ENCODE results near the gene AFAP1.

The AFAP1 gene

DNA sequence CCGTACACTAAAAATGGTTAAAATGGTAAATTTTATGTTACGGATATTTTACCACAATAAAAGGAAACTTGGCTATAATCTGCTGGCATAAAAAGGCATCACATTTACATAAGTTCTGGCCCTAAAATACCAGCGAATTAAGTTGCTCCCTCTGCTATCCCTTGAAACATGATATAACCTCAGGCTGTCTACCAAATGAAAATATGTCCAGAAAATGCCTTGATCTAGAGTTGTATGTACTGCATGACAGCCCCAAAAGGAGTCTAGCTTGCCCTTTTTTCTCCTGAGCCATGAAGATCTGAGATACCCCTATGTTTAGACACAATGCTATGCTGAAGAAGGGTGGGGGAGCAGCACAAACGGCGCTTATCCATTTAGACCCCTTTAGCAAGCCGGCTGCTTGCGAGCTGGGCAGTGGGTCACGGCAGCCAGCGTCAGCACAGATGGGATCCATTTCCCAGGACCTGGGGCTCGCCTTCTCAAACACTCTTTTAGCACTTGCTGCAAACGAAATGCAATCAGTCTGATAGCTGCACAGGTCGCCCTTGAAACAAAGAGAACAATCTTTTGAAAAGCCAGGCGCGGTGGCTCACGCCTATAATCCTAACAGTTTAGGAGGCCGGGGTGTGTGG is 77.0 kb downstream of the AFAP1 start:
- Histone ChIP-seq H3K9me3 (ENCODE audit: control insufficient read depth in 2 of 2, low read length in 2 of 2) (no peaks in the 10 kb centered on the region), H3K27ac (ENCODE audit: low read length) (no peak overlapping the region)

DNA sequence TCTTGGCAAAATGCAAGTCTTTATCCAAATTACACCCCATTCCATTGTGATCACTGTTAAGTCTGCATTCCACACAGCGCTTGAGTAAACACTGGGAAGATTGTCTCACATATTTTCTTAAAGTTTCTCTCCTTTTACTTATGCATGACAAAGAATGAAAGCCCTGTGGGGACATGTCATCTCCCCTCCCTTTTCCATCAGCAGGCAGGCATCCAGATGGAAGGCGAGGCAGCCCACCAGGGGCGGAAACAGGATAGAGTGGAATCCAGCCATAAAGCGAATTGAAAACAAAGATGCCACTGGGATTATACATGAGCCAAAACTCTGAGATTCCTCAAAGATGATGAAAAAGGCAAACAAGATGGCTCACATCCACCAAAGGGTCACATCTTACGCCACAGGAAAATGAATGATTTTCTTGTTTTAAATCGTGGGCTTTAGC is 78.2 kb downstream of the AFAP1 start:
- peaks cover 4 to 6% of the 10 kb centered on the region in 2 donors for H3K36me3 ChIP-seq (ENCODE audit: control insufficient read depth in 2 of 2, insufficient read depth in 2 of 2, low read length in 2 of 2)
- no peak overlapping the region for H3K4me3 ChIP-seq (ENCODE audit: low read length in 2 of 2)
- no peak overlapping the region for H3K27ac ChIP-seq (ENCODE audit: low read length)
- H3K9ac ChIP-seq (ENCODE audit: low read length in 2 of 2): no peak overlapping the region
- peaks cover 21% of the 10 kb centered on the region for H3K4me1 ChIP-seq (ENCODE audit: control insufficient read depth, insufficient read depth, low read length)
- H3K27me3 ChIP-seq (ENCODE audit: control insufficient read depth in 1 of 2, insufficient read depth in 2 of 2, low read length in 2 of 2): no peaks in the 10 kb centered on the region
- no peaks in the 10 kb centered on the region for H3K9me3 ChIP-seq (ENCODE audit: control insufficient read depth in 2 of 2, low read length in 2 of 2)

More for the DNA sequence above, 77.0 kb downstream of the AFAP1 start:
- Histone ChIP-seq H3K9ac (ENCODE audit: low read length in 2 of 2) (no peak overlapping the region), H3K4me3 (ENCODE audit: low read length in 2 of 2) (no peak overlapping the region), H3K27me3 (ENCODE audit: control insufficient read depth in 1 of 2, insufficient read depth in 2 of 2, low read length in 2 of 2) (no peaks in the 10 kb centered on the region), H3K4me1 (ENCODE audit: control insufficient read depth, insufficient read depth, low read length) (peaks cover 13% of the 10 kb centered on the region), H3K36me3 (ENCODE audit: control insufficient read depth in 2 of 2, insufficient read depth in 2 of 2, low read length in 2 of 2) (peaks cover 7 to 10% of the 10 kb centered on the region in 2 donors)

DNA sequence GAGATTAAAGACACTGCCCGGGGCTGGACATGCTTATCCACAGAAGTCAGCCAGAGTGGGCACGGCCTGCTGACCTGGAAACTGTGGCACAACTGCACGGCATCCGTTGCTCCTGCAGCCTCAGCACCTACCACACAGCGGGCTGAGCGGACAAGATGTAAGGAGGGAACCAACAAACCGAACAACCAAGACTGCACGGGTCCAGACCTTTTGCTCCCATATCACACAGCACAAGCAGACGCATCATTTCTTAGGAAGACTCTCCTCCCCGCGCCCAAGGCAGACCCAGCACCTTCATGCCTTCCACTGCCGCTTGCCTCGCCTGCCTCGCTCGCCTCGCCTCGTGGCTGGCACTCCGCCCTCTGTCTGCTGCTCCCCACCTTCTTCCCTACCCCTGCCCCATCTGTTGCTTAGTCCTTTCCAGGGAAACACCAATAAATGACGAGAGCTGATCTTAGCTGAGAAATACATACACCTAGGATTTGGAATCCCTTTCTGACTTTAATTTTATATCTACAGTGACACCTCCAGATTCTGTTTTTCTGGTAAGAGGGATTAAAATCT is 79.0 kb downstream of the AFAP1 start:
- no peak overlapping the region for H3K4me3 ChIP-seq (ENCODE audit: low read length in 2 of 2)
- no peak overlapping the region for H3K9ac ChIP-seq (ENCODE audit: low read length in 2 of 2)
- H3K36me3 ChIP-seq (ENCODE audit: control insufficient read depth in 2 of 2, insufficient read depth in 2 of 2, low read length in 2 of 2): peaks cover 4 to 6% of the 10 kb centered on the region in 2 donors
- H3K9me3 ChIP-seq (ENCODE audit: control insufficient read depth in 2 of 2, low read length in 2 of 2): no peaks in the 10 kb centered on the region
- H3K27me3 ChIP-seq (ENCODE audit: control insufficient read depth in 1 of 2, insufficient read depth in 2 of 2, low read length in 2 of 2): no peaks in the 10 kb centered on the region
- H3K4me1 ChIP-seq (ENCODE audit: control insufficient read depth, insufficient read depth, low read length): peaks cover 21% of the 10 kb centered on the region
- H3K27ac ChIP-seq (ENCODE audit: low read length): no peak overlapping the region

DNA sequence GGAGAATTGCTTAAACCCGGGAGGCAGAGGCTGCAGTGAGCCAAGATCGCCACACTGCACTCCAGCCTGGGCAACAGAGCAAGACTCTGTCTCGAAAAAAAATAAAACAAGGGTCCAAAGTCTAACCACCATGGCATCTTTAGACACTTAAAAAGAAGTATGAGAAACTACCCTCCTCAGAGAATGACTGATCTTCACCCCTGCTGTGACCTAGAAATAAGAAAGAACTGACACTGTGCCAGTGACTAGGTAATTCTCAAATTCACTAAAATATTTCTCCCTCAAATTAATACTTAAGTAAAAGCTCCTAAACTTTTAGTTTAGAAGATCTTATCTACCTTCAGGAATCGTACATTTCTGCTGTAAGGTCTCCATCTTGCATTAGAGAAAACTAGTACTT is 80.3 kb downstream of the AFAP1 start:
- peaks cover 21% of the 10 kb centered on the region for H3K4me1 ChIP-seq (ENCODE audit: control insufficient read depth, insufficient read depth, low read length)
- H3K36me3 ChIP-seq (ENCODE audit: control insufficient read depth in 2 of 2, insufficient read depth in 2 of 2, low read length in 2 of 2): peaks cover 4 to 12% of the 10 kb centered on the region in 2 donors
- no peak overlapping the region for H3K9ac ChIP-seq (ENCODE audit: low read length in 2 of 2)
- no peak overlapping the region for H3K4me3 ChIP-seq (ENCODE audit: low read length in 2 of 2)
- no peak overlapping the region for H3K27ac ChIP-seq (ENCODE audit: low read length)
- no peaks in the 10 kb centered on the region for H3K9me3 ChIP-seq (ENCODE audit: control insufficient read depth in 2 of 2, low read length in 2 of 2)
- H3K27me3 ChIP-seq (ENCODE audit: control insufficient read depth in 1 of 2, insufficient read depth in 2 of 2, low read length in 2 of 2): no peaks in the 10 kb centered on the region

DNA sequence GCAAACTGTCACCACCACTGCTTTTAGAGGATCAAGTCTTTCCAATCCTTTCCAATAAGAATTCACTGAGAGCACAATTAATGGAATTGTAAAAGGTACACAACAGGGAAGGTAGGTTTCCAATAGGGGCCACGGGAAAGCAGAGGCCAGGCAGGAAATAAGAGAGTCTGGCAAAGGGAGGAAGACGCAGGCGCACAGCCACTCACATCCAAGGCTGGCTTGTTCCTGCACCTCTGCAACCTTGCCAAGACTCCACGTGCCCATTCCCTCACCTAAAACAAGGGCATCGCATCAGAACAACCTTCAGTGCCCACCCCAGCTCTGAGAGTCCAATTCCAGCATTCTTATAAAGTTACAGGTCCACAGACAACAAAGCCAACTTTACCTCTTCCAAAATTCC is 81.2 kb downstream of the AFAP1 start:
- no peak overlapping the region for H3K27ac ChIP-seq (ENCODE audit: low read length)
- H3K4me1 ChIP-seq (ENCODE audit: control insufficient read depth, insufficient read depth, low read length): peaks cover 21% of the 10 kb centered on the region
- peaks cover 7 to 17% of the 10 kb centered on the region in 2 donors for H3K36me3 ChIP-seq (ENCODE audit: control insufficient read depth in 2 of 2, insufficient read depth in 2 of 2, low read length in 2 of 2)
- no peaks in the 10 kb centered on the region for H3K9me3 ChIP-seq (ENCODE audit: control insufficient read depth in 2 of 2, low read length in 2 of 2)
- no peaks in the 10 kb centered on the region for H3K27me3 ChIP-seq (ENCODE audit: control insufficient read depth in 1 of 2, insufficient read depth in 2 of 2, low read length in 2 of 2)
- no peak overlapping the region for H3K9ac ChIP-seq (ENCODE audit: low read length in 2 of 2)
- no peak overlapping the region for H3K4me3 ChIP-seq (ENCODE audit: low read length in 2 of 2)

DNA sequence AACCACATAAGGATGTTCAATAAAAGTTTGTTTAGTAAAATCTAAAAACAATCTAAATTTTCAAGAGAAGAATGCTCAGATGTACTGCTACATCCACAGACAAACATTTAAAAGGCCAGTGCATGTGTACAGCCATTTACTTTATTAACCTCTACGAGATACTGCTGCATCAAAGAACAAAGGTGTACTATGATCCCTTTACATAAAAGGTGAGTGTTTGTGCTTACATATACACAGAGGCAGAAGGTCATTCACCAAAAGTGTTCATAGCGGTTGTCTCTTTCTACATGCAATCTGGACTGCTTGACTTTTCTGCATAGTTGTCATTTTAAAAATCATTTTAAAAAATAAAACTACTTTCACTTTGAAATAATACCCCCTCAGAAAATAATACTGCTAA is 81.7 kb downstream of the AFAP1 start:
- Histone ChIP-seq H3K4me1 (ENCODE audit: control insufficient read depth, insufficient read depth, low read length) (peaks cover 19% of the 10 kb centered on the region), H3K9ac (ENCODE audit: low read length in 2 of 2) (no peak overlapping the region), H3K27me3 (ENCODE audit: control insufficient read depth in 1 of 2, insufficient read depth in 2 of 2, low read length in 2 of 2) (no peaks in the 10 kb centered on the region), H3K36me3 (ENCODE audit: control insufficient read depth in 2 of 2, insufficient read depth in 2 of 2, low read length in 2 of 2) (peaks cover 7 to 21% of the 10 kb centered on the region in 2 donors), H3K27ac (ENCODE audit: low read length) (no peak overlapping the region), H3K9me3 (ENCODE audit: control insufficient read depth in 2 of 2, low read length in 2 of 2) (no peaks in the 10 kb centered on the region), H3K4me3 (ENCODE audit: low read length in 2 of 2) (no peak overlapping the region)

DNA sequence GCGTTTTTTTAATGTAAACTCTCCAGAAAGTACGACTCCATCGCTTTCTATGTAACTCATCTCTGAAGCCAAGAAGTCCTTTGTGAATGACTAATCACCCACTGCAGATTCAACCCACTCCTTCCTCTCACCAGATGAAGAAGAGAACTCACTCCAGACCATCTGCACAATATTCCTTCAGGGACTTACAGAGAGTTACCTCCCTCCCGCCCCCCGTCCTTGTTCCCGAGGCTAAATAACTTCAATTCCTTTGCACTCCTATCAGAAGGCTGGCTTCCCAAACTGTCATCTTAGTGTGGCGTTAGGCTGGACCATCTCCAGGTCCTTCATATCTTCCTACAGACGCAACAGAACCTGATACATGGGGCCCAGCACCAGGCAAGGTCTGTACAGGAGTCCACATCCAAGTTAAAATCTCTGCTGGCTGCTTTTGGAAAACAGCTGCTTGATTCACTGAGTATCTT is 82.4 kb downstream of the AFAP1 start:
- Histone ChIP-seq H3K27me3 (ENCODE audit: control insufficient read depth in 1 of 2, insufficient read depth in 2 of 2, low read length in 2 of 2) (no peaks in the 10 kb centered on the region), H3K4me1 (ENCODE audit: control insufficient read depth, insufficient read depth, low read length) (peaks cover 19% of the 10 kb centered on the region), H3K36me3 (ENCODE audit: control insufficient read depth in 2 of 2, insufficient read depth in 2 of 2, low read length in 2 of 2) (peaks cover 7 to 21% of the 10 kb centered on the region in 2 donors), H3K9ac (ENCODE audit: low read length in 2 of 2) (no peak overlapping the region), H3K27ac (ENCODE audit: low read length) (peak overlapping the region; percentile 53), H3K4me3 (ENCODE audit: low read length in 2 of 2) (peak overlapping the region in 1 of 2 donors; percentile 44), H3K9me3 (ENCODE audit: control insufficient read depth in 2 of 2, low read length in 2 of 2) (no peaks in the 10 kb centered on the region)

DNA sequence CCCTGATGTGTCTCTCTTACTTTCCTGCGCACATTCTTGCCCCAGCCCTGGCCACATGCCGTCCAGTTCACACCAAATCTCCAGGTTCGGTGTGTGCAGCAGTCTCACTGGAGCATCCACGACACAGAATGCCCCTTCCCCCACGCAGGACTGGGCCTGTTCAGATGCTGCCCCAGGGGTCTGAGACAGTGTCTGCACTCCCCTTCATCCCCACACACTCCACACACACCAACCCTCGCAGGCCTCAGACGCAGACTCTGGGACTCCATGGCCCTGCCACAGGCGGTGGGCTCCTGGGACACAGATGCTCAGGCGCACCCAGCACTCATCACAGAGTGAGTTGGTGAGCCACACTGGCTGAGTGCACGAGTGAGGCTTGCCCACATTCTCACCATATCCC is 83.9 kb downstream of the AFAP1 start:
- Histone ChIP-seq H3K9ac (ENCODE audit: low read length in 2 of 2) (no peak overlapping the region), H3K4me1 (ENCODE audit: control insufficient read depth, insufficient read depth, low read length) (peaks cover 20% of the 10 kb centered on the region), H3K9me3 (ENCODE audit: control insufficient read depth in 2 of 2, low read length in 2 of 2) (no peaks in the 10 kb centered on the region), H3K36me3 (ENCODE audit: control insufficient read depth in 2 of 2, insufficient read depth in 2 of 2, low read length in 2 of 2) (peaks cover 9 to 25% of the 10 kb centered on the region in 2 donors), H3K27me3 (ENCODE audit: control insufficient read depth in 1 of 2, insufficient read depth in 2 of 2, low read length in 2 of 2) (no peaks in the 10 kb centered on the region), H3K27ac (ENCODE audit: low read length) (no peak overlapping the region), H3K4me3 (ENCODE audit: low read length in 2 of 2) (no peak overlapping the region)

DNA sequence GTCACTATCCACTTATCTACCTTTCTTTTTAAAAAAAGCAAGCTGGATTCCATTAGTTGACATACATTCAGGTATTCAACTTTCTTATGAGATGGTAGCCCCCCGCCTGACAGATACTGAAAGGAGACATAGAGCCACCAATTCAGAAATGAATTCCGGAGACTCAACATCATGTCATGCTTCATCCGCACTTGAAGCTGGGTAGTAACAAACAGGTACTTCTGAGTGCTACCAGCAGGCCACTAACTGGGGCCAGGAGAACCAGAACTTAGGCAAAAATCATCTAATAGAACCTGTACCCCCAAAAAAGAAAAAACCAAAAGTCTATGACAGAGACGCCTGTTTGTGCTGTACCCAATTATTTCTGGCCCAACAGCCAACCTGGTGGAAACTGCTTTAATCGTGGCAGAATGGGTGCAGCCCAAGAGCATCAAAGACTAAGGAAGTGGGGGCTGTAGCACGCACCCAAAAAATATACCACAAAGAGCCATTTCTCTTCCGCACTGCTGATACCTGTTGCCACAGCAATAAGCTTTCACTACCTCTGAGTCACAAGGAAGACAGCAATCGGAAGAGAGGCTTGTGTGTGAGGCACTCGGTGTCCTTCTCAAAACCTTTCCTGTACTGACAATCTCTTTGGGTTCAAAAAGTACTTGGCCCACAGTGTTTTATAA is 84.8 kb downstream of the AFAP1 start:
- Histone ChIP-seq H3K36me3 (ENCODE audit: control insufficient read depth in 2 of 2, insufficient read depth in 2 of 2, low read length in 2 of 2) (peaks cover 16 to 27% of the 10 kb centered on the region in 2 donors), H3K27me3 (ENCODE audit: control insufficient read depth in 1 of 2, insufficient read depth in 2 of 2, low read length in 2 of 2) (no peaks in the 10 kb centered on the region), H3K9ac (ENCODE audit: low read length in 2 of 2) (no peak overlapping the region), H3K4me3 (ENCODE audit: low read length in 2 of 2) (no peak overlapping the region), H3K4me1 (ENCODE audit: control insufficient read depth, insufficient read depth, low read length) (peaks cover 16% of the 10 kb centered on the region), H3K27ac (ENCODE audit: low read length) (no peak overlapping the region), H3K9me3 (ENCODE audit: control insufficient read depth in 2 of 2, low read length in 2 of 2) (no peaks in the 10 kb centered on the region)

DNA sequence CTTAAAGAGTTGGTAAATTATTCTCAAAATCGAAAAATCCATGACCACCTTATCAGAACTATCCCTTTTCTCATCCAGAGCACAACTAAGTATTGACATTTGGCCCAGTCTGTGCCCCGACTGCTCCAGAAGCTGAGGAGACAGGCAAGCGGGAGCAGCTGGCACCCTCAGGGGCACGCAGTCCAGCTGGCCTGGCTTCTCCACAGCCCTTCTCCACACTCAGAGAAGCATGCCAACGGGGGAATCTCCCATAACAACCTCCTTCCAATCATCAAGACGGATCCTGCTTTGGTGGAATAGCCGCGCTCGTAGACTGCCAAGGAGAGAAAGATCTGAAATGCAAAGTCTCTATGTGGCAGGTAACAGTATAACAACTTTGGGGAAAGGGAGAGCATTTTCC is 85.4 kb downstream of the AFAP1 start:
- H3K9me3 ChIP-seq (ENCODE audit: control insufficient read depth in 2 of 2, low read length in 2 of 2): no peaks in the 10 kb centered on the region
- H3K27me3 ChIP-seq (ENCODE audit: control insufficient read depth in 1 of 2, insufficient read depth in 2 of 2, low read length in 2 of 2): no peaks in the 10 kb centered on the region
- H3K36me3 ChIP-seq (ENCODE audit: control insufficient read depth in 2 of 2, insufficient read depth in 2 of 2, low read length in 2 of 2): peaks cover 16 to 27% of the 10 kb centered on the region in 2 donors
- H3K9ac ChIP-seq (ENCODE audit: low read length in 2 of 2): no peak overlapping the region
- H3K4me1 ChIP-seq (ENCODE audit: control insufficient read depth, insufficient read depth, low read length): peaks cover 20% of the 10 kb centered on the region
- no peak overlapping the region for H3K4me3 ChIP-seq (ENCODE audit: low read length in 2 of 2)
- no peak overlapping the region for H3K27ac ChIP-seq (ENCODE audit: low read length)

DNA sequence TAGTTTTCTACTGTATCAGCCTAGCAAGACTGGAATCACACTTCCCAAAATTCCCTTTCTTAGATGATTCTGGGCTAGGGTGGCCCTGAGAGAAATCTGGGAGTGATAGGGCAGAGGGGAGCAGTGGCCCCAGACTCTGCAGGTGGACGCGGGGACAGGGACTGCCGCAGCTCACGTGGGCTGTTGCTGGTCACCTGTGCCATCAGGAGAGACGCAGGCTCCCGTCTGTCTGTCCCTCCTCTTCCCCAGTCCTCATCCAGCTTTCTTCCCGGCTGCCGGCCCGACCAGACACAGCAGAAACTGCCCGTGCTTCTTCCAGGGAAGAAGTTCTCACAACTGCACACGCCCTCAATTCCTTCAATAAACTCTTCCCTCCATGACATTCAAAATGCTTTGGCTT is 86.4 kb downstream of the AFAP1 start:
- H3K4me3 ChIP-seq (ENCODE audit: low read length in 2 of 2): no peak overlapping the region
- no peak overlapping the region for H3K9ac ChIP-seq (ENCODE audit: low read length in 2 of 2)
- H3K9me3 ChIP-seq (ENCODE audit: control insufficient read depth in 2 of 2, low read length in 2 of 2): no peaks in the 10 kb centered on the region
- H3K27me3 ChIP-seq (ENCODE audit: control insufficient read depth in 1 of 2, insufficient read depth in 2 of 2, low read length in 2 of 2): no peaks in the 10 kb centered on the region
- H3K27ac ChIP-seq (ENCODE audit: low read length): no peak overlapping the region
- H3K36me3 ChIP-seq (ENCODE audit: control insufficient read depth in 2 of 2, insufficient read depth in 2 of 2, low read length in 2 of 2): peaks cover 16 to 27% of the 10 kb centered on the region in 2 donors
- peaks cover 26% of the 10 kb centered on the region for H3K4me1 ChIP-seq (ENCODE audit: control insufficient read depth, insufficient read depth, low read length)
